ENCODE data around the gene GRIK1.

GRIK1 gene

DNA sequence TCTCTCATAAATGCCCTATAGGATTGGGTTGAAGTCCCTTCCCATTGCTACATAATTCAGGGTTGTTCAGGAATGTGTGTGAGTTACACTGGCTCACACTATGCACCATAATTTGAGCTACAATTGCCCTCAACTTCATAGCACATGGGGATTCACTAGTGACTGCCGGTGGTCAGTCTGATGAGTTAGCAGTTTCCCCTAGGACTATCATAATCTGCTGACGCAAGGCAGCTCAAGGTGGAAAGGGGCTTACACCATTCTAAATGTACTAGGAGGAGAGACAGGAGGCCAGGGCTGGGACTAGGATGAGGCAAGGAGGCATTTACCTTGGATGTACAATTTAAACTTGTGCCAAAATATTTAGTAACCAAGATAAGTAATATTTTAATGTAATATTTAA lies 224.7 kb downstream of the GRIK1 start:
- TF ChIP-seq, protein P1, sequence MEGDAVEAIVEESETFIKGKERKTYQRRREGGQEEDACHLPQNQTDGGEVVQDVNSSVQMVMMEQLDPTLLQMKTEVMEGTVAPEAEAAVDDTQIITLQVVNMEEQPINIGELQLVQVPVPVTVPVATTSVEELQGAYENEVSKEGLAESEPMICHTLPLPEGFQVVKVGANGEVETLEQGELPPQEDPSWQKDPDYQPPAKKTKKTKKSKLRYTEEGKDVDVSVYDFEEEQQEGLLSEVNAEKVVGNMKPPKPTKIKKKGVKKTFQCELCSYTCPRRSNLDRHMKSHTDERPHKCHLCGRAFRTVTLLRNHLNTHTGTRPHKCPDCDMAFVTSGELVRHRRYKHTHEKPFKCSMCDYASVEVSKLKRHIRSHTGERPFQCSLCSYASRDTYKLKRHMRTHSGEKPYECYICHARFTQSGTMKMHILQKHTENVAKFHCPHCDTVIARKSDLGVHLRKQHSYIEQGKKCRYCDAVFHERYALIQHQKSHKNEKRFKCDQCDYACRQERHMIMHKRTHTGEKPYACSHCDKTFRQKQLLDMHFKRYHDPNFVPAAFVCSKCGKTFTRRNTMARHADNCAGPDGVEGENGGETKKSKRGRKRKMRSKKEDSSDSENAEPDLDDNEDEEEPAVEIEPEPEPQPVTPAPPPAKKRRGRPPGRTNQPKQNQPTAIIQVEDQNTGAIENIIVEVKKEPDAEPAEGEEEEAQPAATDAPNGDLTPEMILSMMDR (IDR thresholded peaks at IDR 0.05; ENCODE audit: extremely low read depth, insufficient read depth, missing control alignments) = no peak
- in situ Hi-C loops (cut with MboI; ENCODE audit: low pct_unique_long_range_greater_than_20kb, low sequenced_read_pairs, unreplicated experiment) = no loop called here
- no peak for DNase-seq (ENCODE audit: low spot score)

DNA sequence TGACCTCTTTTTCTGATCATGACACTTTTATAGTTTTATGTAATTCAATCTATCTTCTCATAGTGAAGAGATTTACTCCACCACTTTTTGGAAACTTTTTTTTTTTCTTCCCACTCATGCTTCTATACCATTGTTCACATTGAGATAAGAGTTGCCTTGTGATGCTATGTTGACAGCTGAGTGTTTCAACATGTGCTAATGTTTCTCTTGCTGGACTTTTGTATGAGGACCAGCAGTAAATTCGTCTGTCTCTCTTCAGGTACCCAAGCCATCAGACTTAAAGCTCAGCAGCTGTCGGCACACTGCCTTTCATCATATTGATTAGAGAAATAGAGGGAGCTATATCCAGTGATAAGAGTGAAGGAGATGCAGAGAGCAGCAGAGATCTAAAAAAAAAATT lies 227.0 kb downstream of the GRIK1 start:
- in situ Hi-C loops (cut with MboI; ENCODE audit: low pct_unique_long_range_greater_than_20kb, low sequenced_read_pairs, unreplicated experiment) = no loop called here
- no peak for DNase-seq (ENCODE audit: low spot score)
- TF ChIP-seq, protein P1 (IDR thresholded peaks at IDR 0.05; ENCODE audit: extremely low read depth, insufficient read depth, missing control alignments) = no peak

DNA sequence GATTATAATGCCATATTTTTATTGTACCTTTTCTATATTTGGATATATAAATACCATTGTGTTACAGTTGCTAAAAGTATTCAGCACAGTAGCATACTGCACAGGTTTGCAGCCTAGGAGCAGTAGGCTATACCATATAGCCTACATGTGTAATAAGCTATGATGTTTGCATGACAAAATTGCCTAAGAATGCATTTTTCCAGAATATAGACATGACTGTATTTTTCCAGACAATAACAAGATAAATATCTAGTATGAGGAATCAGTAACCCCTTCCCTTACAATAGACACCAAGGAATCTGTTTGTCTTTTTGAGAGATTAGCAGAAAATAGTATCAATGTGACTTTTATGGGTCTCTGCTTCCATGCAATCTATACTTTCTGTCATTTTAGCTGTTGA lies 228.6 kb downstream of the GRIK1 start:
- TF ChIP-seq, protein P1 (IDR thresholded peaks at IDR 0.05; ENCODE audit: extremely low read depth, insufficient read depth, missing control alignments) = no peak
- DNase-seq (ENCODE audit: low spot score) = no peak
- in situ Hi-C loops (cut with MboI; ENCODE audit: low pct_unique_long_range_greater_than_20kb, low sequenced_read_pairs, unreplicated experiment) = no loop called here

DNA sequence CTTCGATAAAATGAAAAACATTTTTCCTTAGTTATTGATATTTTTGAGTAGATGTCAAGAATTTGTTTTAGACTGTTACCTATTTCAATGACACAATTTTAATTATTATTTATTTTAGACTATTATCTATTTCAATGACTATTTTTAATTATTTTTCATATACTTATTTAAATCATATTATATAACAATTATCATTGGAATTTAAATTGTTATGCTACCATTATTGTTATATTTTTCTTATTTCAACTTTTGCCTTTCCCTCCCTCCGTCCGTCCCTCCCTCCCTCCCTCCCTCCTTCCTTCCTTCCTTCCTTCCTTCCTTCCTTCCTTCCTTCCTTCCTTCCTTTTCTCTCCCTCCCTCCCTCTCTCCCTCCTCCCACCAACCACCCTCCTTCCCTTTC lies 229.3 kb downstream of the GRIK1 start:
- no peak for DNase-seq (ENCODE audit: low spot score)
- TF ChIP-seq, protein P1 (IDR thresholded peaks at IDR 0.05; ENCODE audit: extremely low read depth, insufficient read depth, missing control alignments) = no peak
- in situ Hi-C loops (cut with MboI; ENCODE audit: low pct_unique_long_range_greater_than_20kb, low sequenced_read_pairs, unreplicated experiment) = no loop called here

DNA sequence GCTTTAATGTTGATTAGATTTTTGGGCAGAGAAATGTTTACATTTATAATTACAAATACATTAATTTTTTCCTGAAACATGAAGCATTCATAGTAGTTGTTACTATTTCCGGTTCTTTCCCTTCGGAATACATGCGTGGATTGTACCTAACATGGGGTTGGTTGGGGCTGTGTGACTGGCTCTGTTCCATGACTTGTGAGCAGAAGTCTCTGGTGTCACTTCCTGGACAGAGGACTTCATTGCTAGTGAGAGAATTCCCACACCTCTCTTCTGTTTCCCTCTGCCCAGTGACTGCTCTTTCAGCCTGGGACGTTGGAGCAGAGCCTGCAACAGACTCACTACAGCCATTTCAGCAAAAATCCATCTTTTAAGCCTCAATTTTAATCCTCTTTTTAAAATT lies 231.4 kb downstream of the GRIK1 start:
- DNase-seq (ENCODE audit: low spot score) = no peak
- TF ChIP-seq, protein P1 (IDR thresholded peaks at IDR 0.05; ENCODE audit: extremely low read depth, insufficient read depth, missing control alignments) = no peak
- in situ Hi-C loops (cut with MboI; ENCODE audit: low pct_unique_long_range_greater_than_20kb, low sequenced_read_pairs, unreplicated experiment) = no loop called here

DNA sequence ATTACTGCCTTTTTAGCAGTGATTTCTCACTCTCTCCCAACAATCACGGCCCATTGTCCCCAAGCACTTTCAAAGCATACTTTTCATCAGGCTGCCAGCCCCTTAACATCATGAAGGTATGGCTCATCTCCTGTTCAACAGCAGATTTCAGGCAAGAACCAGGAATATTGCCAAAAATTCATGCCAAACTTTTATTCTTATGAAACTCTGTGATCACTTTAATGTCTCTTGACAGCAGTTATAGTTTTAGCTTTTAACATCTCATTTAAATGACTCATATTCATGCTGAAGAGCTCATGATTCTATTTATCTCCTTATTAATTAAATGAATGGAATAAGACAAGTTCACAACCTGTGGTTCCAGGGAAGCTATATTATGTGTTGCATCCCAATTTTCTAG lies 235.1 kb downstream of the GRIK1 start:
- TF ChIP-seq, protein P1 (IDR thresholded peaks at IDR 0.05; ENCODE audit: extremely low read depth, insufficient read depth, missing control alignments) = no peak
- no peak for DNase-seq (ENCODE audit: low spot score)
- in situ Hi-C loops (cut with MboI; ENCODE audit: low pct_unique_long_range_greater_than_20kb, low sequenced_read_pairs, unreplicated experiment) = no loop called here

DNA sequence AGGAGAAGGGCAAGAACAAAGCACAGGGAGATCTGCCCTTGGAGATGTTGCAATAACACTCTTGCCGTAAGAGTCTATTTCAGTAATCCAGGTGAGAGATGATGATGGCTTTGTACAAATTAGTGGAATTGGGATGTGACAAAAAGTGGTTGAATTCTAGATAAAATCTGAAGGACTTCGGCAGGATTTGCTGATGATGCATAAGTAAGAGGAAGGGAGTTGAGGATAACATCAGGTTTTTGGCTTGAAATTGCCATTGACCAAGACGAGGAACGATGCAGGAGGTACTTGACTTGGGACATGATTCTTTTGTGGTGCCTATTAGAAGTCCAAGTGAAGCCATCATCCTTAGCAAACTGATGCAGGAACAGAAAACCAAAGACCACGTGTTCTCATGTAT lies 238.1 kb downstream of the GRIK1 start:
- no peak for DNase-seq (ENCODE audit: low spot score)
- TF ChIP-seq, protein P1 (IDR thresholded peaks at IDR 0.05; ENCODE audit: extremely low read depth, insufficient read depth, missing control alignments) = no peak
- in situ Hi-C loops (cut with MboI; ENCODE audit: low pct_unique_long_range_greater_than_20kb, low sequenced_read_pairs, unreplicated experiment) = no loop called here

Data from GM13977 (cell line).